ENCODE measurements around the gene OSBPL8.

Gene OSBPL8

GRCh38 chr12:76548222-76548837 lies 11.2 kb downstream of the OSBPL8 start:
- H3K36me3 Mint-ChIP-seq = peaks cover 26% of the 10 kb centered on the region
- no peak overlapping the region for H3K4me3 Mint-ChIP-seq
- H3K4me1 Mint-ChIP-seq = peaks cover 59% of the 10 kb centered on the region
- no peaks in the 10 kb centered on the region for H3K27me3 Mint-ChIP-seq
- no peak for DNase-seq
- no peaks in the 10 kb centered on the region for H3K9me3 Mint-ChIP-seq
- no peak overlapping the region for H3K27ac Mint-ChIP-seq
- CTCF ChIA-PET = no interaction called here

GRCh38 chr12:76547526-76547925 lies 12.0 kb downstream of the OSBPL8 start:
- Mint-ChIP-seq H3K4me1 (peaks cover 55% of the 10 kb centered on the region), H3K27me3 (no peaks in the 10 kb centered on the region), H3K9me3 (no peaks in the 10 kb centered on the region), H3K4me3 (no peak overlapping the region), H3K27ac (no peak overlapping the region), H3K36me3 (peaks cover 21% of the 10 kb centered on the region)
- CTCF ChIA-PET = no interaction called here
- DNase-seq = no peak

- Mint-ChIP-seq H3K4me3 (no peak overlapping the region), H3K27ac (no peak overlapping the region), H3K4me1 (peaks cover 53% of the 10 kb centered on the region), H3K36me3 (peaks cover 23% of the 10 kb centered on the region), H3K9me3 (no peaks in the 10 kb centered on the region), H3K27me3 (no peaks in the 10 kb centered on the region)
- CTCF ChIA-PET = no interaction called here
- DNase-seq = no peak
Measured at GRCh38 chr12:76546889-76547288, 12.7 kb downstream of the OSBPL8 start.

DNA sequence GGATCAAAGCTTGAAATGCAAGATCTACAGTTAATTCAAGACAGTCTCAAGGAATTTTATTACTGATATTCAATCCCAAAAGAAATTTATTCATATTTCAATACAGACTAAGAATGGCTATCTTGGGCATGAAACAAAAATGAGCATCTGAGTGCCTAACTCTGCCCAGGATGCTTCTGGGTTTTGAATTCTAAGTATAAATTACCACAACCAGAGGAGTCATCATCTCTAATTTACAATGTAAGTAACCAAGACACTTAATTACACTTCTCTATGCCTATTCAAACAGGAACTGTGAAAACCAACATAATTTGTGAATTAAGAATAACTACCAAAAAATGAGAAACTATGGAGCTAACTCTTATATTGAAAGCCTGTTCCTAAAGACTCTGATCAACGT lies 14.1 kb downstream of the OSBPL8 start:
- Mint-ChIP-seq H3K36me3 (peaks cover 19% of the 10 kb centered on the region), H3K27ac (no peak overlapping the region), H3K9me3 (no peaks in the 10 kb centered on the region), H3K27me3 (no peaks in the 10 kb centered on the region), H3K4me1 (peaks cover 47% of the 10 kb centered on the region), H3K4me3 (no peak overlapping the region)
- CTCF ChIA-PET = interaction anchor here (1.9 kb wide), 1 partner anchor 41 kb away, joined by 4 read pairs; no protein-coding TSS in a partner anchor
- no peak for DNase-seq

DNA sequence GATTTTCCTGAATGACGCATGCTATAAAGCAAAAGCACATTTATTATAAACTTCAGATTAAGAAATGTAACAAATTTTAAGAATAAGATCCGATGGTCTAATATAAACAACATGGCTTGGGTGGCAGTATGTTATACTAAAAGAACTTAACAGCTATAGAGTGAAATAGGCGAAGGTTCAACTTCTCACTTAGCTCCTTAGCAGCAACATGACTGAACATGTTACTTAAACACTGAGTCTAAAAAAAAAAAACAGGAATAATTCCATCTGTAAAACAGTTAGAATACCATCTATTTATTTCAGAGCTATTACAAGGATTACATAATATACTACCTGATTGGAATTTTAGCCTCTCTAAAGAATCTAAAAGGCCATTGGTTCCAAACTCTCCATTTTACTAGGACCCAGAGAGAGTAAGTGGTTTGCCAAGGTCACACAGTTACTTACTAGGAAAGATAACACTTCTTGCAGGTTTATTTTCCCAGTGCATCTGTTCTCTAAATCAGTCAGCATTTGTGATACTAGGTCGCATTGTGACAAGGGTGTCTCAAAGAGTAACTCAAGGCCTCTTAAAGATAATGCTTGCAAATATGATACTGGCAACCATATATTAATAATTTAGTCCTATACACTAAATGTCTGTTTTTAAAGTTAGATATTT lies 14.8 kb downstream of the OSBPL8 start:
- DNase-seq = no peak
- Mint-ChIP-seq H3K4me3 (no peak overlapping the region), H3K9me3 (no peaks in the 10 kb centered on the region), H3K4me1 (peaks cover 45% of the 10 kb centered on the region), H3K27me3 (no peaks in the 10 kb centered on the region), H3K36me3 (peaks cover 20% of the 10 kb centered on the region), H3K27ac (no peak overlapping the region)
- CTCF ChIA-PET = interaction anchor here (1.9 kb wide), 1 partner anchor 42 kb away, joined by 4 read pairs; no protein-coding TSS in a partner anchor

- Mint-ChIP-seq H3K4me1 (peaks cover 39% of the 10 kb centered on the region), H3K4me3 (no peak overlapping the region), H3K27ac (no peak overlapping the region), H3K9me3 (no peaks in the 10 kb centered on the region), H3K36me3 (peaks cover 16% of the 10 kb centered on the region), H3K27me3 (no peaks in the 10 kb centered on the region)
- CTCF ChIA-PET = no interaction called here
- DNase-seq = no peak
Measured at GRCh38 chr12:76543813-76544347, 15.7 kb downstream of the OSBPL8 start.

- H3K36me3 Mint-ChIP-seq = peaks cover 10% of the 10 kb centered on the region
- H3K9me3 Mint-ChIP-seq = no peaks in the 10 kb centered on the region
- H3K27me3 Mint-ChIP-seq = no peaks in the 10 kb centered on the region
- peaks cover 29% of the 10 kb centered on the region for H3K4me1 Mint-ChIP-seq
- H3K4me3 Mint-ChIP-seq = no peak overlapping the region
- no peak for DNase-seq
- CTCF ChIA-PET = no interaction called here
- H3K27ac Mint-ChIP-seq = no peak overlapping the region
Measured at GRCh38 chr12:76542908-76543307, 16.7 kb downstream of the OSBPL8 start.

DNA sequence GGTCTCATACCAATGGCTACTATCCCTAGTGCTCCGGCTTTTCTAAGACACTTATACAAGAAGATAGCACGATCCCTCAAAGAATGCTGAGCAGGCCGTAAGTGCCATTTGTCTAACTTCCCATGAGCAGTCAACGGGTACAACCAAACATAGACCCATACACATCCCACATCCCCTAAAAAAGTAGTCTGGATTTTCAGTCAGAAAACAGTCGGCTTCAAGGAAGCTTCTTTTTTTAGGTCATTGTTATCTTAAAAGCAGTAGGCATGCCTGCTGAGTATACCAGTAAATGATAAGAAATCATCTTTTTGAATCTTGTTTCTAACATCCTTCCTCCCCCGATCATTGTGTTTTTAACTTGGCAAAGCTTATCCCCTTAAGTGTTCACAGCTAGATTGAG lies 19.8 kb downstream of the OSBPL8 start:
- Mint-ChIP-seq H3K4me3 (no peak overlapping the region), H3K27me3 (no peaks in the 10 kb centered on the region), H3K4me1 (peaks cover 10% of the 10 kb centered on the region), H3K27ac (no peak overlapping the region), H3K9me3 (no peaks in the 10 kb centered on the region), H3K36me3 (peaks cover 18% of the 10 kb centered on the region)
- CTCF ChIA-PET = no interaction called here
- DNase-seq = no peak

DNA sequence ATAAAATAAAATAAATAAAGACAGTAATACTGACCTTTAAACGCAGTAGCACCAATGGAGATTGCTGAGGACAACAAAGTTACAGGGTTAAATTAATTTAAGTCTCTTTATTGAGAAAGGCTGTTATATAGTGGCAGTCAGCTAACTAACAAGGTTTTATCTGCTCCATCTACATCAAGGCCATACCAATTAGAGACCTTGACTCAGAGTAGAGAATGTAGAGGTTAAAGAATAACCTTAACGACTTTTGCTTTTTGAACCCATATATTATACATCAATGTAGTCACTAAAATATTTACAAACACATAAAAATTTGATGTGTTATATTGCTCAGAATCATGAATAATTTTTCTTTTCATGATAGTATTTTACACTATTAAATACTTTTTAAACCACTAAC lies 21.6 kb downstream of the OSBPL8 start:
- Mint-ChIP-seq H3K4me3 (no peak overlapping the region), H3K27me3 (no peaks in the 10 kb centered on the region), H3K4me1 (peaks cover 13% of the 10 kb centered on the region), H3K36me3 (peaks cover 30% of the 10 kb centered on the region), H3K27ac (no peak overlapping the region), H3K9me3 (no peaks in the 10 kb centered on the region)
- CTCF ChIA-PET = no interaction called here
- DNase-seq = no peak

- no peak overlapping the region for H3K4me3 Mint-ChIP-seq
- H3K27ac Mint-ChIP-seq = no peak overlapping the region
- H3K27me3 Mint-ChIP-seq = no peaks in the 10 kb centered on the region
- H3K36me3 Mint-ChIP-seq = peaks cover 31% of the 10 kb centered on the region
- CTCF ChIA-PET = no interaction called here
- no peak for DNase-seq
- H3K4me1 Mint-ChIP-seq = peaks cover 11% of the 10 kb centered on the region
- H3K9me3 Mint-ChIP-seq = no peaks in the 10 kb centered on the region
Measured at GRCh38 chr12:76536546-76536945, 23.0 kb downstream of the OSBPL8 start.

DNA sequence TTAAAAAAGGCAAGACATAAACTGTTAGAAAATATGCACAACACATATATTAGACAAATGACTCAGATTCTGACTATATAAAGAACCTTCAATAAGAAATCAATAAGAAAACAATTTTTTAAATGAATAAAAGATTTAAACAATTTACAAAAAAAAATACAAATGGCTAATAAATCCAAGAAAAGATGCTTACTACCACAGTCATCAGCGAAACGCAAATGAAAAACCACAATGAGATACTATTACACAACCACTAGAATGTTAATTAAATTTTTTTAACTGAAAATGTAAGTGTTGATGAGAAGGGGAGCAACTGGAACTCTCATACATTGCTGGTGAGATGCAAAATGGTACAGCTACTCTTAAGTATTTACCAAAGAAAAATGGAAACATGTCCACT lies 24.4 kb downstream of the OSBPL8 start:
- peaks cover 13% of the 10 kb centered on the region for H3K4me1 Mint-ChIP-seq
- peaks cover 43% of the 10 kb centered on the region for H3K36me3 Mint-ChIP-seq
- H3K9me3 Mint-ChIP-seq = no peaks in the 10 kb centered on the region
- H3K27me3 Mint-ChIP-seq = no peaks in the 10 kb centered on the region
- CTCF ChIA-PET = no interaction called here
- no peak for DNase-seq
- no peak overlapping the region for H3K27ac Mint-ChIP-seq
- H3K4me3 Mint-ChIP-seq = no peak overlapping the region

DNA sequence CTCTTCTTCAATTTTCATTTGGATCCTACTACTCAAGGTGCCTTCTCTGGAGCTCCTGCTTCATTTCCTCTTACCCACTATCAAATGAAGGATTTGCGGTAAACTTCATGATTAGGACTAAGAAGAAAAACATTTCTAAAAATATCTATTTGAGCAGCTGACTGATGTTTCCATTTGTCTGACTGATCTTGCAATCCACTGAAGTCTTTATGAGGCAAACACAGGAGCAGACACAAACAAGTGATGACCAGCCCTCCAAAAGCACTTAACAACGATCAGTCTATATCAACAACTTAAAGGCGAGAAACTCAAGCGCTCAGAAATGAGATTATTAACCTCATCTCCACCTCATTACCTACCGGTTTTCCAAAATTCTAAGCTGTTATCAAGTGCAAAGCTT lies 26.2 kb downstream of the OSBPL8 start:
- Mint-ChIP-seq H3K36me3 (peaks cover 43% of the 10 kb centered on the region), H3K4me1 (peaks cover 7% of the 10 kb centered on the region), H3K27ac (no peak overlapping the region), H3K4me3 (no peak overlapping the region), H3K9me3 (no peaks in the 10 kb centered on the region), H3K27me3 (no peaks in the 10 kb centered on the region)
- CTCF ChIA-PET = no interaction called here
- DNase-seq = no peak

GRCh38 chr12:76532520-76532919 lies 27.1 kb downstream of the OSBPL8 start:
- H3K4me1 Mint-ChIP-seq = peaks cover 7% of the 10 kb centered on the region
- CTCF ChIA-PET = no interaction called here
- H3K36me3 Mint-ChIP-seq = peaks cover 45% of the 10 kb centered on the region
- DNase-seq = no peak
- no peaks in the 10 kb centered on the region for H3K9me3 Mint-ChIP-seq
- no peak overlapping the region for H3K27ac Mint-ChIP-seq
- H3K27me3 Mint-ChIP-seq = no peaks in the 10 kb centered on the region
- H3K4me3 Mint-ChIP-seq = no peak overlapping the region

GRCh38 chr12:76531056-76531455 lies 28.5 kb downstream of the OSBPL8 start:
- H3K4me1 Mint-ChIP-seq = peaks cover 7% of the 10 kb centered on the region
- H3K27ac Mint-ChIP-seq = no peak overlapping the region
- CTCF ChIA-PET = no interaction called here
- H3K27me3 Mint-ChIP-seq = no peaks in the 10 kb centered on the region
- DNase-seq = no peak
- no peak overlapping the region for H3K4me3 Mint-ChIP-seq
- no peaks in the 10 kb centered on the region for H3K9me3 Mint-ChIP-seq
- H3K36me3 Mint-ChIP-seq = peaks cover 45% of the 10 kb centered on the region

DNA sequence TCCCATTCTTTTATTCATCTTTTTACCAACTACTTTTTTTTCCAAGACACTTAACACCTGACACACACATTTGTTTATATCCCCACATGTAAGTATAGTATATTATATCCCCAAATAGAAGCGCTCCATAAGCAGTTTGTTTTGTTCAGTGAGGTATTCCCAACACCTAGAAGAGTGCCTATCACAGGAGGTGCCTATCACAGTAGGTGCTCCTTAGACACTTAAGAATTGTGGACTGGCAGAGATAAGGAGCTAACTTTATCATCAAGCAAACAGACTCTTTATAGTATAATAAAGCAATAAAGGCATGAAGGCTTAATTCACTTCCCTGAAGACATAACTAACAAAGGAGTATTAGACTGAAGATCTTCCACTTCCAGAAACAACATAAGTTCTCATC lies 29.1 kb downstream of the OSBPL8 start:
- Mint-ChIP-seq H3K36me3 (peaks cover 42% of the 10 kb centered on the region), H3K9me3 (no peaks in the 10 kb centered on the region), H3K27me3 (no peaks in the 10 kb centered on the region), H3K4me3 (no peak overlapping the region), H3K4me1 (peaks cover 7% of the 10 kb centered on the region), H3K27ac (no peak overlapping the region)
- CTCF ChIA-PET = no interaction called here
- no peak for DNase-seq

Measured in activated naive CD4-positive, alpha-beta T cell treated with anti-CD3 and anti-CD28 coated beads, Interleukin-2, amount 10 ng/mL, durations not matched to agents 7 days and 5 days (primary cell).